ENCODE results near the gene RINL.
"Not testable (repeated sequence)": the region's sequence is repeated elsewhere in the genome, so short reads cannot be mapped to it uniquely, and the experiment has no call there.

The RINL gene

DNA sequence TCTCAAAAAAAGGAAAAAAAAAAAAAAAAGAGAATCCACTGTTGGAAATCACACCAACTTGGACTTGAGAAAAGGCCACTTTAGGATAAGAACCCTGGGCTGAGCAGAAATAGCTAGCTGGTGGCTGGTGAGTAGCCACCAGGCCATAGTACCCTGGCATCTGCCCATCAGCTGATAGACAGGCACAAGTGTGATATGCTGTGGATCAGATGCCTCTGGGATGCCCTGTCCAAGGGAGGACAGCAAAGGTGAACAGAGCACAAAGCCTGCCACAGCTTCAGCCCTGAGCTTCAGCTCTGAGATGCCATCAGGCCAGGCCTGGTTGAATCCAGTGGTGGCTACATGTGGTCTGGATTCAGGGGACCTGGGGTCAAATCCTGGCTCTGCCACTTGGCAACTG is 12.6 kb upstream of the RINL start:
- no peaks in the 10 kb centered on the region for H3K79me2 ChIP-seq
- H3K4me2 ChIP-seq (ENCODE audit: low read length): no peak overlapping the region
- no peaks in the 10 kb centered on the region for H3K9me3 ChIP-seq (ENCODE audit: control insufficient read depth, low read length)
- peaks cover 7% of the 10 kb centered on the region for H3K4me1 ChIP-seq
- no peak overlapping the region for H3K9ac ChIP-seq
- H3K27me3 ChIP-seq (ENCODE audit: control insufficient read depth, insufficient read depth, low read length): no peaks in the 10 kb centered on the region
- no peaks in the 10 kb centered on the region for H3K36me3 ChIP-seq (ENCODE audit: control insufficient read depth, insufficient read depth, low read length)
- TF ChIP-seq, protein P1, sequence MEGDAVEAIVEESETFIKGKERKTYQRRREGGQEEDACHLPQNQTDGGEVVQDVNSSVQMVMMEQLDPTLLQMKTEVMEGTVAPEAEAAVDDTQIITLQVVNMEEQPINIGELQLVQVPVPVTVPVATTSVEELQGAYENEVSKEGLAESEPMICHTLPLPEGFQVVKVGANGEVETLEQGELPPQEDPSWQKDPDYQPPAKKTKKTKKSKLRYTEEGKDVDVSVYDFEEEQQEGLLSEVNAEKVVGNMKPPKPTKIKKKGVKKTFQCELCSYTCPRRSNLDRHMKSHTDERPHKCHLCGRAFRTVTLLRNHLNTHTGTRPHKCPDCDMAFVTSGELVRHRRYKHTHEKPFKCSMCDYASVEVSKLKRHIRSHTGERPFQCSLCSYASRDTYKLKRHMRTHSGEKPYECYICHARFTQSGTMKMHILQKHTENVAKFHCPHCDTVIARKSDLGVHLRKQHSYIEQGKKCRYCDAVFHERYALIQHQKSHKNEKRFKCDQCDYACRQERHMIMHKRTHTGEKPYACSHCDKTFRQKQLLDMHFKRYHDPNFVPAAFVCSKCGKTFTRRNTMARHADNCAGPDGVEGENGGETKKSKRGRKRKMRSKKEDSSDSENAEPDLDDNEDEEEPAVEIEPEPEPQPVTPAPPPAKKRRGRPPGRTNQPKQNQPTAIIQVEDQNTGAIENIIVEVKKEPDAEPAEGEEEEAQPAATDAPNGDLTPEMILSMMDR (IDR thresholded peaks at IDR 0.05): no peak
- H3K27ac ChIP-seq: no peak overlapping the region
- no peak overlapping the region for H3K4me3 ChIP-seq (ENCODE audit: low read depth, low read length)
- no peak overlapping the region for H2AFZ ChIP-seq

DNA sequence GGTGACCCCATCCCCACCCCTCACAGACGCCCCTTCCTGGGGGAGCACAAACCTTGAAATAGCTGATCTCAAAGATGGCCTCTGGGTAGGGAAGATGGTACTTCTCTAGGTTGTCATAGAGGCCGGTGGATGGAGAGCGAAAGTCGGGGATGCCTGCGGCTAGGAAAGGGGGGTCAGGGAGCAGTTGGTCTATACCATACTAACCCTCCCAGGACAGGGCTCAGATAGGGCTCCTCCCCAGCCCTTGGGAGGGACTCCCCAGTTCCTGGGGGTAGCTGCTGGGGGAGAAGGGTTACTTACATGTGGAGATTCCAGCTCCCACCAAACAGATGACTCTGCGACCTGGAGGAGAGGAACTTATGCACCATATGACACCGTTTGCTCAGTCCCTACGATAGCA is 11.7 kb upstream of the RINL start:
- H3K9ac ChIP-seq: no peak overlapping the region
- peaks cover 10% of the 10 kb centered on the region for H3K4me1 ChIP-seq
- no peak overlapping the region for H3K4me3 ChIP-seq (ENCODE audit: low read depth, low read length)
- H3K27me3 ChIP-seq (ENCODE audit: control insufficient read depth, insufficient read depth, low read length): no peaks in the 10 kb centered on the region
- H2AFZ ChIP-seq: no peak overlapping the region
- no peaks in the 10 kb centered on the region for H3K79me2 ChIP-seq
- no peak overlapping the region for H3K27ac ChIP-seq
- H3K36me3 ChIP-seq (ENCODE audit: control insufficient read depth, insufficient read depth, low read length): no peaks in the 10 kb centered on the region
- TF ChIP-seq, protein P1 (IDR thresholded peaks at IDR 0.05): no peak
- no peaks in the 10 kb centered on the region for H3K9me3 ChIP-seq (ENCODE audit: control insufficient read depth, low read length)
- no peak overlapping the region for H3K4me2 ChIP-seq (ENCODE audit: low read length)

DNA sequence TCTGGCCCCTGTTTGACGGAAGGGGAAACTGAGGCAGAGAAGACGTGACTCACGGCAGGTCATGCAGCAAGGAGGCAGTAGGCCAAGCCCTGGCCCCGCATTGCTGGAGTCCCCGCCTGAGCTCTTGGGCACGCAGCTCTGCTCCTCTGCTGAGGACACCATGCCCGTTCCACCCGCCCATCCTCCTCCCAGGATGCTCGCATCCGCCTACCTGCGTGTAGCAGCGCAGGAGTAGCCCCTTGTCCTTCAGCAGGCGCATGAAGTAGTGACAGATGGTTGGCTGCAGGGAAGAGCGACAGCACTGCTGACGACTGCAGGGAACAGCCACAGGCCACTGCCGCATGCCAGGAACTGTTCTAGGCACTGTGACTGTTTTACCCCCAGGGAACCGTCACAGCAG is 10.8 kb upstream of the RINL start:
- TF ChIP-seq, protein P1 (IDR thresholded peaks at IDR 0.05): no peak
- no peaks in the 10 kb centered on the region for H3K9me3 ChIP-seq (ENCODE audit: control insufficient read depth, low read length)
- no peak overlapping the region for H3K27ac ChIP-seq
- no peak overlapping the region for H2AFZ ChIP-seq
- H3K27me3 ChIP-seq (ENCODE audit: control insufficient read depth, insufficient read depth, low read length): no peaks in the 10 kb centered on the region
- no peaks in the 10 kb centered on the region for H3K79me2 ChIP-seq
- H3K4me2 ChIP-seq (ENCODE audit: low read length): no peak overlapping the region
- H3K36me3 ChIP-seq (ENCODE audit: control insufficient read depth, insufficient read depth, low read length): no peaks in the 10 kb centered on the region
- H3K4me1 ChIP-seq: peaks cover 10% of the 10 kb centered on the region
- H3K4me3 ChIP-seq (ENCODE audit: low read depth, low read length): no peak overlapping the region
- no peak overlapping the region for H3K9ac ChIP-seq

DNA sequence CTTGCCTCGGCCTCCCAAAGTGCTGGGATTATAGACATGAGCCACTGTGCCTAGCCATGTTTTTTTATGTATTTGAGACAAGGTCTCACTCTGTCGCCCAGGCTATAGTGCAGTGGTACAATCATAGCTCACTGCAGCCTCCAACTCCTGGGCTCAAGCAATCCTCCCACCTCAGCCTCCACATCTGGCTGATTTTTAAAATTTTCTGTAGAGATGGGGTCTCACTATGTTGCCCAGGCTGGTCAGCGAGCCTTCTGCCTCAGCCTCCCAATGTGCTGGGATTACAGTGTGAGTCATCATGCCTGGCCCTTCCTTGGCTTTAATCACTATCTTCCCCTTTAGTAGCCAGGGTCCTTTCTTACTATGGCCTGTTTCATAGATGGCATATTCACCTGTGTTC is 6.6 kb upstream of the RINL start:
- H3K36me3 ChIP-seq (ENCODE audit: control insufficient read depth, insufficient read depth, low read length); H3K4me3 ChIP-seq (ENCODE audit: low read depth, low read length); H3K79me2 ChIP-seq; H3K27ac ChIP-seq; H3K27me3 ChIP-seq (ENCODE audit: control insufficient read depth, insufficient read depth, low read length); H3K9me3 ChIP-seq (ENCODE audit: control insufficient read depth, low read length); H3K4me2 ChIP-seq (ENCODE audit: low read length); H2AFZ ChIP-seq; H3K9ac ChIP-seq: not testable (repeated sequence)
- H3K4me1 ChIP-seq: peaks cover 10% of the 10 kb centered on the region

DNA sequence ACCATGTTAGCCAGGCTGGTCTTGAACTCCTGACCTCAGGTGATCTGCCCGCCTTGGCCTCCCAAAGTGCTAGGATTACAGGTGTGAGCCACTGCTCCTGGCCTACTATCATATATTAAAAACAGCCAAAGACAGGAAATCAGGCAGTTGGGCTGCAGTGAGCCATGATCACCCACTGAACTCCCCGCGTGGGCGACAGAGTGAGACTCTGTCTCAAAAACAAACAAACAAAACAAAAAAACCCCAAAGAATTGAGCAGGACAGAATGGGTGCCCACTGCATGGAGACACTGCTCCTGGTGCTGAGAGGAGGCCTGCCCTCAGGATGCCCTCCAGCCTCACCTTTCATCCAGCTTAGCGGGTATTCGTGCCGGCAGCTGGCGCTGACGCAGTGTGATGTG is 5.2 kb upstream of the RINL start:
- no peak overlapping the region for H3K4me3 ChIP-seq (ENCODE audit: low read depth, low read length)
- H3K9me3 ChIP-seq (ENCODE audit: control insufficient read depth, low read length): no peaks in the 10 kb centered on the region
- no peaks in the 10 kb centered on the region for H3K36me3 ChIP-seq (ENCODE audit: control insufficient read depth, insufficient read depth, low read length)
- H2AFZ ChIP-seq: no peak overlapping the region
- TF ChIP-seq, protein P1 (IDR thresholded peaks at IDR 0.05): no peak
- no peaks in the 10 kb centered on the region for H3K27me3 ChIP-seq (ENCODE audit: control insufficient read depth, insufficient read depth, low read length)
- H3K79me2 ChIP-seq: no peaks in the 10 kb centered on the region
- H3K4me2 ChIP-seq (ENCODE audit: low read length): no peak overlapping the region
- H3K9ac ChIP-seq: no peak overlapping the region
- peaks cover 10% of the 10 kb centered on the region for H3K4me1 ChIP-seq
- no peak overlapping the region for H3K27ac ChIP-seq

Measured in parathyroid adenoma (tissue), 2 donors.